ENCODE results near the gene HOXA1. TPM values are rescaled to one million over a fixed set of nuclear protein-coding genes. Genes with fewer than 3 reads are reported as not detected.
A peak's percentile ranks its signal among the peaks of the same experiment; 100 is the strongest.

HOXA1 gene
- total and polyA plus RNA-seq, 8 donors = 0.31 to 1.1 (median 0.55) TPM; not detected in 5

DNA sequence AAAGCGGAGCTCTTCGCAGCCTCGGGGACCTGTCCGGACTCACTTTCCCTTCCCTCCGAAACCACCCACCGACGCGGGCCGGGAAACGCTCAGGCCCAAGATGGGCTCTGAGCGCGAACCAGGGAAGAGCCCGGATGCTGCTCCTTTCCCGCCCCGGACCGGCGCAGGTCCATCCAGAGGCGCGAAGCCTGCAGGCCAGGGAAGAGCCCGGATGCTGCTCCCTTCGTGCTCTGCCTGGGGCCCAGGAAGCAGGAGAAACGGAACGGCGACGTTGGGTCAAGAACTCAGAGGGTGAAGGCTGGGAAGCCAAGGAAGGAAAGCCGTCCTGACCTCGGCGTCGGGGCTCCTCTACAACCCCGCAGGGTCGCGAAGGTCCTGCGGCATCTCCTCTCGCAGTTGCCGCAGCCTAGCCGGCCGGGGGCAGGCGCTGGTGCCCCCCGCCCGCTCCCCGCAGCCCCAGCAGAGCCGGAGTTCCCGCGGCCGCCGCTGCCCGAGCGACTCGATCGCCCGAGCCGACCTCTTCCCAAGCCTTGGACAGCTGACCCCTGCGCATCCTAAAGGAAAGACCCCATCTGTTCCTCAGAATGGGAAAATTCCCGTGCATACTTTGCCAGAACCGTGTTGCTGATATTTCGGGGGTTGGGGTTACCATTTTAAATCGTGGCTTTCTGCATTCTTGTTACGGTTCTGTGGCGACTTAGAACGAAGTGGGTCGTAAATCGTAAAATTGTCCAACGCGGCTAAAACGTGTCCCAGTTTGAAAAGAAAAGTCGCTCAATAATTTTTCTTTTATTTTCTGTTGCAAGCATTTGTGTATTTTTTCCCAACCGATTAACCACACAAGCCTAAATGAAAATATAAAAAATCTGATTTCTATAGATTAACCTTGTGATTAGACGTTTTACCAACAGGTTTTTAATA, 7.5 kb downstream of the HOXA1 start:
- peaks cover 5 to 63% (median 36%) of the 10 kb centered on the region in 3 donors for H3K27me3 ChIP-seq
- DNase-seq = peak in 1 of 2 donors; percentile 26
- H3K4me1 ChIP-seq = no peaks in the 10 kb centered on the region
- H3K36me3 ChIP-seq = no peaks in the 10 kb centered on the region
- 40 to 65% (median 46%) methylated on average over 36 to 68 of the region's 68 CpGs for WGBS, 5 donors
- H3K27ac ChIP-seq = no peak overlapping the region
- intact Hi-C loops (cut with DNase I; ENCODE audit: low total_unique reads) = no loop called here
- peaks cover 0 to 9% (median 4%) of the 10 kb centered on the region in 4 donors for H3K9me3 ChIP-seq
- H3K4me3 ChIP-seq = peak overlapping the region in 2 of 4 donors; percentile 2 to 14
- TF ChIP-seq POLR2AphosphoS5 (IDR thresholded peaks at IDR 0.05) = no peak
- no peak for TF ChIP-seq POLR2A (IDR thresholded peaks at IDR 0.05)
- TF ChIP-seq EP300 (IDR thresholded peaks at IDR 0.05) = no peak
- TF ChIP-seq CTCF (IDR thresholded peaks at IDR 0.05) = no peak

- TF ChIP-seq POLR2A (IDR thresholded peaks at IDR 0.05) = no peak
- no peak for TF ChIP-seq CTCF (IDR thresholded peaks at IDR 0.05)
- TF ChIP-seq EP300 (IDR thresholded peaks at IDR 0.05) = no peak
- TF ChIP-seq POLR2AphosphoS5 (IDR thresholded peaks at IDR 0.05) = no peak
- intact Hi-C loops (cut with DNase I; ENCODE audit: low total_unique reads) = no loop called here
- DNase-seq = no peak
- Histone ChIP-seq H3K4me1 (no peaks in the 10 kb centered on the region), H3K27me3 (peaks cover 5 to 27% (median 19%) of the 10 kb centered on the region in 3 donors), H3K27ac (no peak overlapping the region), H3K9me3 (peaks cover 0 to 9% (median 4%) of the 10 kb centered on the region in 4 donors), H3K36me3 (no peaks in the 10 kb centered on the region), H3K4me3 (no peak overlapping the region)
- 71 to 92% (median 87%) methylated on average over 2 of the region's 2 CpGs for WGBS, 5 donors
Observed at GRCh38 chr7:27083646-27084045, 12.2 kb downstream of the HOXA1 start.

DNA sequence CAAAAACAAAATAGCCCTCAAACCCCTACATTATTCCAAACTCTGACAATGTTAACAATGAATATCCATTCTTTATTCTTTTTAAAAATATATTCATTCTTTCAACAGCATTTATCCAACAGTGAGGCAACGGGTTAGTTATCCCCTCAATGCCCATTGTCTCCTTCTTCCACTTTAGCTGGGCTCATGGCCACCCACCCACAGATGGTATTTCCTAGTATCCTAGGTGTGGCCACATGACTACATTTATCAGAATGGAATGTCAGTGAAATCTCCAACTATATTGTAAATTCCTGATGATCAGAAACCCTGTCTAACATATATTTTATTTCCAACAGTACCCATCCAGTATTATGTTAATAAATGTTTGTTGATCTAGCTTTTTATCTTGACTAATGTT, 13.6 kb downstream of the HOXA1 start:
- TF ChIP-seq POLR2AphosphoS5 (IDR thresholded peaks at IDR 0.05) (no peak), POLR2A (IDR thresholded peaks at IDR 0.05) (no peak), CTCF (IDR thresholded peaks at IDR 0.05) (no peak), EP300 (IDR thresholded peaks at IDR 0.05) (no peak)
- H3K4me1 ChIP-seq = no peaks in the 10 kb centered on the region
- H3K27me3 ChIP-seq = peaks cover 0 to 12% (median 5%) of the 10 kb centered on the region in 3 donors
- H3K4me3 ChIP-seq = no peak overlapping the region
- no peaks in the 10 kb centered on the region for H3K36me3 ChIP-seq
- no peak overlapping the region for H3K27ac ChIP-seq
- no peak for DNase-seq
- WGBS, 5 donors = 75 to 93% (median 87%) methylated on average over 1 of the region's 1 CpG
- no peaks in the 10 kb centered on the region for H3K9me3 ChIP-seq
- intact Hi-C loops (cut with DNase I; ENCODE audit: low total_unique reads) = no loop called here

GRCh38 chr7:27080844-27081436, 14.9 kb downstream of the HOXA1 start:
- DNase-seq = peak in 1 of 2 donors; percentile 26
- WGBS, 5 donors = 54 to 65% (median 59%) methylated on average over 4 of the region's 4 CpGs

More at GRCh38 chr7:27080844-27081436, 14.9 kb downstream of the HOXA1 start:
- no peaks in the 10 kb centered on the region for H3K36me3 ChIP-seq
- no peaks in the 10 kb centered on the region for H3K4me1 ChIP-seq
- TF ChIP-seq POLR2A (IDR thresholded peaks at IDR 0.05) = no peak
- TF ChIP-seq EP300 (IDR thresholded peaks at IDR 0.05) = no peak
- TF ChIP-seq POLR2AphosphoS5 (IDR thresholded peaks at IDR 0.05) = no peak
- TF ChIP-seq CTCF (IDR thresholded peaks at IDR 0.05) = no peak
- no peak overlapping the region for H3K27ac ChIP-seq
- H3K27me3 ChIP-seq = no peaks in the 10 kb centered on the region
- no peak overlapping the region for H3K4me3 ChIP-seq
- no peaks in the 10 kb centered on the region for H3K9me3 ChIP-seq
- intact Hi-C loops (cut with DNase I; ENCODE audit: low total_unique reads) = no loop called here

Data from stomach (tissue), 9 donors.